ENCODE data around the gene KIF16B. TPM values are rescaled to one million over a fixed set of nuclear protein-coding genes. Genes with fewer than 3 reads are reported as not detected.

KIF16B gene
- total and polyA plus RNA-seq, 2 donors (not counting 3 experiments of a cell fraction or from before 2014, with no cell fraction given) = 2.9 to 8.8 TPM

- Histone ChIP-seq H3K9me3 (replicated peaks; ENCODE audit: control insufficient read depth, insufficient read depth, low read length) (no peaks in the 10 kb centered on the region), H3K4me3 (replicated peaks in 1 of 3; ENCODE audit: insufficient read depth in 1 of 3, low read depth in 1 of 3, low read length in 3 of 3) (no peak overlapping the region), H3K9ac (replicated peaks; ENCODE audit: extremely low read depth, insufficient read depth, low read length) (no peak overlapping the region), H2AFZ (ENCODE audit: low read depth, low read length) (no peak overlapping the region), H3K4me1 (ENCODE audit: control insufficient read depth, extremely low read depth, insufficient read depth, low read length) (no peaks in the 10 kb centered on the region), H3K79me2 (ENCODE audit: control insufficient read depth, insufficient read depth, low read length) (no peaks in the 10 kb centered on the region), H4K20me1 (replicated peaks; ENCODE audit: control insufficient read depth, extremely low read depth, insufficient read depth, low read length) (no peaks in the 10 kb centered on the region), H3K27ac (ENCODE audit: insufficient read depth, low read depth, low read length) (no peak overlapping the region), H3K36me3 (ENCODE audit: control insufficient read depth in 2 of 2, extremely low read depth in 1 of 2, insufficient read depth in 2 of 2, low read length in 2 of 2) (no peaks in the 10 kb centered on the region), H3K27me3 (ENCODE audit: control insufficient read depth in 2 of 2, insufficient read depth in 2 of 2, low read length in 2 of 2) (no peaks in the 10 kb centered on the region), H3K4me2 (ENCODE audit: insufficient read depth, low read length) (no peak overlapping the region), H3K9me1 (replicated peaks; ENCODE audit: control insufficient read depth, extremely low read depth, insufficient read depth, low read length) (no peaks in the 10 kb centered on the region)
- intact Hi-C loops (cut with micrococcal nuclease) = no loop called here
- DNase-seq (ENCODE audit: low read depth, low spot score) (no peak), FAIRE-seq (no peak)
- POLR2A ChIA-PET = no interaction called here
- dilution Hi-C loops (cut with MboI; ENCODE audit: extremely low pct_ligation_motif_present, low sequenced_read_pairs) = no loop called here
- CTCF ChIA-PET = no interaction called here
- TF ChIP-seq POLR2A (IDR thresholded peaks at IDR 0.05; ENCODE audit: low read depth, low read length) (no peak), GATA2 (IDR thresholded peaks at IDR 0.05; ENCODE audit: insufficient read depth, insufficient read length, low read depth, low read length) (no peak), EZH2 (IDR thresholded peaks at IDR 0.05; ENCODE audit: borderline replicate concordance, low read depth, low read length, severe bottlenecking) (no peak)
- TF ChIP-seq, protein P1, sequence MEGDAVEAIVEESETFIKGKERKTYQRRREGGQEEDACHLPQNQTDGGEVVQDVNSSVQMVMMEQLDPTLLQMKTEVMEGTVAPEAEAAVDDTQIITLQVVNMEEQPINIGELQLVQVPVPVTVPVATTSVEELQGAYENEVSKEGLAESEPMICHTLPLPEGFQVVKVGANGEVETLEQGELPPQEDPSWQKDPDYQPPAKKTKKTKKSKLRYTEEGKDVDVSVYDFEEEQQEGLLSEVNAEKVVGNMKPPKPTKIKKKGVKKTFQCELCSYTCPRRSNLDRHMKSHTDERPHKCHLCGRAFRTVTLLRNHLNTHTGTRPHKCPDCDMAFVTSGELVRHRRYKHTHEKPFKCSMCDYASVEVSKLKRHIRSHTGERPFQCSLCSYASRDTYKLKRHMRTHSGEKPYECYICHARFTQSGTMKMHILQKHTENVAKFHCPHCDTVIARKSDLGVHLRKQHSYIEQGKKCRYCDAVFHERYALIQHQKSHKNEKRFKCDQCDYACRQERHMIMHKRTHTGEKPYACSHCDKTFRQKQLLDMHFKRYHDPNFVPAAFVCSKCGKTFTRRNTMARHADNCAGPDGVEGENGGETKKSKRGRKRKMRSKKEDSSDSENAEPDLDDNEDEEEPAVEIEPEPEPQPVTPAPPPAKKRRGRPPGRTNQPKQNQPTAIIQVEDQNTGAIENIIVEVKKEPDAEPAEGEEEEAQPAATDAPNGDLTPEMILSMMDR (IDR thresholded peaks at IDR 0.05; ENCODE audit: extremely low read depth in 1 of 2, insufficient read depth in 1 of 2, low read depth in 1 of 2, low read length in 2 of 2) = no peak
- BruUV-seq (replicated peaks) = no TSS peak
Observed at GRCh38 chr20:16548068-16548672, 25.1 kb downstream of the KIF16B start.

- H3K27ac ChIP-seq (ENCODE audit: insufficient read depth, low read depth, low read length) = no peak overlapping the region
- no peaks in the 10 kb centered on the region for H3K27me3 ChIP-seq (ENCODE audit: control insufficient read depth in 2 of 2, insufficient read depth in 2 of 2, low read length in 2 of 2)
- FAIRE-seq (no peak), DNase-seq (ENCODE audit: low read depth, low spot score) (no peak)
- TF ChIP-seq GATA2 (IDR thresholded peaks at IDR 0.05; ENCODE audit: insufficient read depth, insufficient read length, low read depth, low read length) (no peak), EZH2 (IDR thresholded peaks at IDR 0.05; ENCODE audit: borderline replicate concordance, low read depth, low read length, severe bottlenecking) (no peak), MYC (IDR thresholded peaks at IDR 0.05; ENCODE audit: low read depth, low read length) (no peak), FOS (IDR thresholded peaks at IDR 0.05; ENCODE audit: borderline replicate concordance, insufficient read depth, low read length) (no peak), POLR2A (IDR thresholded peaks at IDR 0.05; ENCODE audit: low read depth, low read length) (no peak), JUN (IDR thresholded peaks at IDR 0.05; ENCODE audit: borderline replicate concordance, insufficient read depth, insufficient read length, low read depth) (no peak), MAX (IDR thresholded peaks at IDR 0.05; ENCODE audit: insufficient read depth, insufficient read length) (no peak), POLR2AphosphoS5 (IDR thresholded peaks at IDR 0.05; ENCODE audit: insufficient read depth, low read depth, low read length) (no peak)
- TF ChIP-seq, protein P1 (IDR thresholded peaks at IDR 0.05; ENCODE audit: extremely low read depth in 1 of 2, insufficient read depth in 1 of 2, low read depth in 1 of 2, low read length in 2 of 2) = no peak
- H3K9ac ChIP-seq (replicated peaks; ENCODE audit: extremely low read depth, insufficient read depth, low read length) = no peak overlapping the region
- ChIA-PET POLR2A (no interaction called here), CTCF (no interaction called here)
- H3K9me3 ChIP-seq (replicated peaks; ENCODE audit: control insufficient read depth, insufficient read depth, low read length) = no peaks in the 10 kb centered on the region
- no TSS peak for BruUV-seq (replicated peaks)
- H3K36me3 ChIP-seq (ENCODE audit: control insufficient read depth in 2 of 2, extremely low read depth in 1 of 2, insufficient read depth in 2 of 2, low read length in 2 of 2) = no peaks in the 10 kb centered on the region
- H4K20me1 ChIP-seq (replicated peaks; ENCODE audit: control insufficient read depth, extremely low read depth, insufficient read depth, low read length) = peaks cover 2% of the 10 kb centered on the region
- dilution Hi-C loops (cut with MboI; ENCODE audit: extremely low pct_ligation_motif_present, low sequenced_read_pairs) = no loop called here
- no peaks in the 10 kb centered on the region for H3K9me1 ChIP-seq (replicated peaks; ENCODE audit: control insufficient read depth, extremely low read depth, insufficient read depth, low read length)
- no peaks in the 10 kb centered on the region for H3K79me2 ChIP-seq (ENCODE audit: control insufficient read depth, insufficient read depth, low read length)
- no peak overlapping the region for H2AFZ ChIP-seq (ENCODE audit: low read depth, low read length)
- H3K4me1 ChIP-seq (ENCODE audit: control insufficient read depth, extremely low read depth, insufficient read depth, low read length) = no peaks in the 10 kb centered on the region
- H3K4me2 ChIP-seq (ENCODE audit: insufficient read depth, low read length) = no peak overlapping the region
- H3K4me3 ChIP-seq (replicated peaks in 1 of 3; ENCODE audit: insufficient read depth in 1 of 3, low read depth in 1 of 3, low read length in 3 of 3) = no peak overlapping the region
- intact Hi-C loops (cut with micrococcal nuclease) = no loop called here
Observed at GRCh38 chr20:16544949-16545348, 28.3 kb downstream of the KIF16B start.
